BJ (cell line): ENCODE results near the gene EIF3J. TPM values are rescaled to one million over a fixed set of nuclear protein-coding genes. Genes with fewer than 3 reads are reported as not detected.
"Not testable (repeated sequence)": the region's sequence is repeated elsewhere in the genome, so short reads cannot be mapped to it uniquely, and the experiment has no call there.

Experiments
- CTCF ChIA-PET: fragments of 350-600 bp; formaldehyde crosslinking; extraction: SDS; loops from one replicate; lab custom pipeline; 2021; ENCODE audit warnings: antibody characterized with exemption, inconsistent platforms; lab: Yijun Ruan, JAX
- POLR2A ChIA-PET: fragments of 300-600 bp; sonication (Branson Sonifier 250); formaldehyde crosslinking; extraction: SDS; loops from one replicate; lab custom pipeline; 2021; ENCODE audit warnings: antibody characterized with exemption; lab: Charles Lee
- DNase-seq: peaks from one replicate; pipeline ENCODE4 v3.0.0-alpha.2; 2011; ENCODE audit warnings: low read depth
- H3K27me3 ChIP-seq: 2 replicates; pipeline ENCODE4 v1.6.0; 2011; ENCODE audit warnings: low read length; ENCODE audit not compliant: control insufficient read depth, insufficient read depth
- H3K36me3 ChIP-seq: 2 replicates; pipeline ENCODE4 v1.5.1; 2011; ENCODE audit warnings: low read length; ENCODE audit not compliant: control insufficient read depth, insufficient read depth
- H3K4me3 ChIP-seq: 2 replicates; pipeline ENCODE4 v1.5.1; 2011; ENCODE audit warnings: low read depth, mild to moderate bottlenecking, control low read depth, low read length
- polyA plus RNA-seq: library from polyadenylated mRNA; depleted of rRNA; stranded (reverse); fragments of >200 nt; gene quantifications from 2 replicates; pipeline ENCODE4 v1.2.3, GENCODE V29; 2011
- TF ChIP-seq, protein P1 (sequence below): IDR thresholded peaks from 2 replicates; pipeline ENCODE4 v1.5.1; 2011; ENCODE audit warnings: low read depth, mild to moderate bottlenecking, control low read depth, inconsistent platforms, low read length, moderate library complexity; ENCODE audit not compliant: insufficient read depth

EIF3J gene
- polyA plus RNA-seq, 1 experiment = 22.5 TPM

GRCh38 chr15:44541282-44541958 is 4.5 kb downstream of the EIF3J start:
- CTCF ChIA-PET = no interaction called here
- H3K4me3 ChIP-seq = no peak overlapping the region
- peak; percentile 41 for DNase-seq
- POLR2A ChIA-PET = no interaction called here
- H3K36me3 ChIP-seq = no peaks in the 10 kb centered on the region; the same call in 1 of the 2 replicates
- H3K27me3 ChIP-seq = no peaks in the 10 kb centered on the region
- TF ChIP-seq, protein P1, sequence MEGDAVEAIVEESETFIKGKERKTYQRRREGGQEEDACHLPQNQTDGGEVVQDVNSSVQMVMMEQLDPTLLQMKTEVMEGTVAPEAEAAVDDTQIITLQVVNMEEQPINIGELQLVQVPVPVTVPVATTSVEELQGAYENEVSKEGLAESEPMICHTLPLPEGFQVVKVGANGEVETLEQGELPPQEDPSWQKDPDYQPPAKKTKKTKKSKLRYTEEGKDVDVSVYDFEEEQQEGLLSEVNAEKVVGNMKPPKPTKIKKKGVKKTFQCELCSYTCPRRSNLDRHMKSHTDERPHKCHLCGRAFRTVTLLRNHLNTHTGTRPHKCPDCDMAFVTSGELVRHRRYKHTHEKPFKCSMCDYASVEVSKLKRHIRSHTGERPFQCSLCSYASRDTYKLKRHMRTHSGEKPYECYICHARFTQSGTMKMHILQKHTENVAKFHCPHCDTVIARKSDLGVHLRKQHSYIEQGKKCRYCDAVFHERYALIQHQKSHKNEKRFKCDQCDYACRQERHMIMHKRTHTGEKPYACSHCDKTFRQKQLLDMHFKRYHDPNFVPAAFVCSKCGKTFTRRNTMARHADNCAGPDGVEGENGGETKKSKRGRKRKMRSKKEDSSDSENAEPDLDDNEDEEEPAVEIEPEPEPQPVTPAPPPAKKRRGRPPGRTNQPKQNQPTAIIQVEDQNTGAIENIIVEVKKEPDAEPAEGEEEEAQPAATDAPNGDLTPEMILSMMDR = no peak

DNA sequence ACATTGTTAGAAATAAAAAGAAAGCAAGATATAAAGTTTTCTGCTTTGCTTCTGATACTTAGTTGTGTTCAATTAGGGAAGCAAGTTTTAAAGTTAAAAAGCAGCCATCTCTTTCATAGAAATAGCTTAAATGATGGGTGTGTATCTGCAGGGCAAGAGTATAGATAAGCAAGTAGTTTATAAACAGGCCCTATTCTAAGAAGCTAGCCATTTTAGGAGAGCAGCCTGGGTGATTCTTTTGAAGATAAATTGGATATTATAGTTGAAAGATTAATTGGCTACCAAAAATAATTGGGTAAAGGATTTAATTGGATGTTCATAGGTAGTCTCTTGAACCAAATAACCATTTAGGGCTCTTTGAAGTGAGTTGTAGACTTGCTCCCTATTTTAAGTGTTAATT is 5.6 kb downstream of the EIF3J start:
- no peaks in the 10 kb centered on the region; the same call in 1 of the 2 replicates for H3K36me3 ChIP-seq
- POLR2A ChIA-PET = interaction anchor here (0.5 kb wide), 1 partner anchor 121 kb away, joined by 3 read pairs; the partner anchor contains the start of gene SPG11
- no peak for DNase-seq
- no peaks in the 10 kb centered on the region for H3K27me3 ChIP-seq
- CTCF ChIA-PET = no interaction called here
- TF ChIP-seq, protein P1 = no peak
- no peak overlapping the region for H3K4me3 ChIP-seq

DNA sequence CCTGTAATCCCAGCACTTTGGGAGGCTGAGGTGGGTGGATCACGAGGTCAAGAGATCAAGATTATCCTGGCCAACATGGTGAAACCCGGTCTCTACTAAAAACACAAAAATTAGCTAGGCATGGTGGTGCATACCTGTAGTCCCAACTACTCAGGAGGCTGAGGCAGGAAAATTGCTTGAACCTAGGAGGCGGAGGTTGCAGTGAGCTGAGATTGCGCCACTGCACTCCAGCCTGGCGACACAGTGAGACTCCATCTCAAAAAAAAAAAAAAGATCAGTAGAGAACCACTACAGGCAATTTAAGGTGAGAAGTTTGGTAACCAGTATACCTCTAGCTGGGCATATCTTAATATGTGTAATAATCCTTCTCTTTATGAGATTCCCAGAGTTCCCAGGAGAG is 7.8 kb downstream of the EIF3J start:
- POLR2A ChIA-PET, DNase-seq, H3K4me3 ChIP-seq, H3K36me3 ChIP-seq, H3K27me3 ChIP-seq: not testable (repeated sequence)
- CTCF ChIA-PET = interaction anchor here (0.6 kb wide), 1 partner anchor 13 kb away, joined by 3 read pairs; no protein-coding TSS in a partner anchor

DNA sequence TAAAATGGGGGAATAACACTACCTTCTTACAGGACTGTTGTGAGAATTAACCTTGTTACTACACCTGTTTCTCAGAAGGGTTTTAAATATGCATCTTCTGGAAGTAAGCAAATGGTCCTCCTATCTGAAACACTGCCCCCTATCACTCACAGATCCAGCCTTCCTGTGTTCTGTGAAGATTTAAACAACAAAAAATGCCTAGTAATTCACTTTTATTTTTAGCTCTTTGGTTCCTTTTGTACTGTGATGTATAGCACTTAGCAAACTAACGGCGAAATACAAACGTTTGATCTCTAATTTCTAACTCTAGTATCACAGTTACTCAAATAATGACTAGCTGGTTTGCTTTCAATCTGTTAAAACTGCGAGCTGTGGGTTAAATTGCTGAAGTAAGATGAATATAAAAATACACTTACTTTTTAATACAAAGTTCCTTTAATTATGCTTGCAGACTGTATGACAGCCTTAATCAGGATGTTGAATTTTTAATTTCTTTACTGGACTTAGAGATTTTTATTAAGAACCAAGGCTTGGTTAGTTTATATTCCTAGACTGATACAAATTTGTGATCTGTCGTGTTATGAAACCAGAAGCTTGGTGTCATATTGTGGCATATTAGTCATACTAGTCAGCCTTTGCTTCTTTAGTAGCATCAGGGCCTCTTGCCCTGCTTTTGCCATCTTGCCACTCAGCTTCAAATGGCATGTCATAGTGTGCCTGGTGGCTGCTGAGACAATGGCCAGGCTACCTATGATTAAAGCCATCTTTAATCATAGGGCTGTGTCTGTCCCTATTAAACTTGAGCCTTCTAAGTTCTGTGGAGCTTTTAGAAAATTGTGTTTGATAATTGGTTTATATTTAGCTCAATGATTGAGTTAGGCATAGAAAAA is 9.2 kb downstream of the EIF3J start:
- ChIA-PET CTCF (interaction anchor here (0.8 to 1.6 kb wide), 5 partner anchors 9 to 258 kb away, joined by 3 to 9 read pairs (median 3); partner anchors contain the start of genes EIF3J and GOLM2), POLR2A (interaction anchor here (1.4 kb wide), 1 partner anchor 9 kb away, joined by 7 read pairs; the partner anchor contains the start of gene EIF3J)
- peak; percentile 11 for DNase-seq
- Histone ChIP-seq H3K36me3 (no peaks in the 10 kb centered on the region; the same call in 1 of the 2 replicates), H3K4me3 (no peak overlapping the region), H3K27me3 (no peaks in the 10 kb centered on the region)
- TF ChIP-seq, protein P1 = peak; percentile 45

GRCh38 chr15:44549152-44549551 is 12.2 kb downstream of the EIF3J start:
- H3K4me3 ChIP-seq, POLR2A ChIA-PET, DNase-seq, H3K36me3 ChIP-seq, H3K27me3 ChIP-seq: not testable (repeated sequence)
- CTCF ChIA-PET = interaction anchor here (0.9 to 1.7 kb wide), 3 partner anchors 10 to 677 kb away, joined by 3 to 8 read pairs (median 4); no protein-coding TSS in a partner anchor

GRCh38 chr15:44550256-44550655 is 13.3 kb downstream of the EIF3J start:
- DNase-seq = no peak
- CTCF ChIA-PET = interaction anchor here (0.6 to 1.7 kb wide), 7 partner anchors 9 to 678 kb away, joined by 3 to 8 read pairs (median 4); no protein-coding TSS in a partner anchor
- Histone ChIP-seq H3K27me3 (no peaks in the 10 kb centered on the region), H3K36me3 (peaks cover 8% of the 10 kb centered on the region), H3K4me3 (no peak overlapping the region)
- TF ChIP-seq, protein P1 = peak; percentile 43
- POLR2A ChIA-PET = no interaction called here
